HG03139 (cell line): ENCODE data around the gene HNF4A.
"Not testable (repeated sequence)": the region's sequence is repeated elsewhere in the genome, so short reads cannot be mapped to it uniquely, and the experiment has no call there.

Experiments
- ATAC-seq: cut with Tn5 transposase; IDR thresholded peaks from one replicate; pipeline ENCODE4 v1.9.1; 2021; ENCODE audit not compliant: unreplicated experiment

HNF4A gene

GRCh38 chr20:44355498-44356352, at the start of gene HNF4A:
TSS of gene HNF4A (plus strand) at chr20:44355699. CDS start at chr20:44355805, 106 bp downstream.
- no peak for ATAC-seq

DNA sequence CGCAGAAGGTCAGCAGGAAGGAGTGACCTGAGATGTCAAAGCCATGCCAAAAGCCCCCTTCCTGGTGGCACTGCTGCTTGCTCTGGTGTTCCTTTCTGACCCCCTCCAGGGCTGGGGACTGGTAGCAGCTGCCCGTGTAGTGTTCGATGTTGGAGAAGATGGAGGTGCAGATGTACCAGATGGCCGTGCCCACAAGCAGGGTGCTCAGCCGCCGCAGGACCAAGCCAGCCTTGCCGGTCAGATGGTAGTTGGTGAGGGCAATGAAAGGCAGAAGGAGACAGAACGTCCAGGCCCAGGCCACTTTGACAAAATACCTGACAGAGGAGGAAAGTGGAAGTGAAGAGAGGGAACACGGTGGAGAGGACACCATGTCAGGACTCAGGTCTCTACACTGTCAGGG, 48.6 kb upstream of the HNF4A start:
- no peak for ATAC-seq

GRCh38 chr20:44309763-44310663, 45.5 kb upstream of the HNF4A start:
- ATAC-seq, result peak; percentile 8

- ATAC-seq, result peak; percentile 84
Measured at GRCh38 chr20:44310664-44311639, 44.5 kb upstream of the HNF4A start, which contains the start of gene FITM2. TSS of gene FITM2 (minus strand) at chr20:44311202. CDS start at chr20:44311148, 54 bp downstream.

GRCh38 chr20:44314870-44315269, 40.6 kb upstream of the HNF4A start:
- no peak for ATAC-seq

- no peak for ATAC-seq
Measured at GRCh38 chr20:44319839-44320422, 35.6 kb upstream of the HNF4A start.

- no peak for ATAC-seq
Measured at GRCh38 chr20:44324343-44324742, 31.2 kb upstream of the HNF4A start.

DNA sequence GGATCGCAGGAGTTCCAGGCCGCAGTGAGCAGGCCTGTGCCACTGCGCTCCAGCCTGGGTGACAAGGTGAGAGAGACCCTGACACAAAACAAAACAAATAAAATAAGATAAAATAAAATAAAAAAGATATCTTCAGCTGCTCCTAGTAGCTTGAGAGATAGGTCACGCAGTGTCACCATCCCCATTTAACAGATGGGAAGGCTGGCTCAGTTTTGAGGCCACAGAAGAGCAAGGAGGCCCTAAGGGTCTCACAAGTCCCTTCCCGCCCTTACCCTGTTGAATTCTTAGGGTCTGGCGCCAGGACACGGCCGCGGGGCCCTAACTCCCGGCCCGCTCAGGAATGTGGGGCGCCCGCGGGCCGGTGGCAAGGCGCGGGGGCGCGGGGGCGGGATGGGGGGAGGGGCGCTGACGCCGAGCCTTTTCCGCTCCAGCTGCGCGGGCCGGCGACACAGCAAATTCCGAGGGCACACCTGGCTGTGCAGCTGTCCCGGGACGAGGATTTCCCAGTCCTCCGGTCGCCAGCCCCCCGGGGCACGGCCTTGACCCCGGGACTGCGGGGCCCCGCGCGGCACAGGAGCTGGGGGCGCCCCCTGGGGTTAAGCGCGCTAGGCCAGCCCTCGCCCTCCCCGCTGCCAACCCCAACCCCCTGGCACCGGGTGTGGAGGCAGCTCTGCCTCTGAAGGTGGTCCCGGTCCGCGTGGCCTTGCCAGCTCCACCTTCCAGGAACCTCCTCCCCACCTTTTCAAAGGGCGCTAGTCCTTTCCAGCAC, 28.9 kb upstream of the HNF4A start:
- ATAC-seq, result no peak

DNA sequence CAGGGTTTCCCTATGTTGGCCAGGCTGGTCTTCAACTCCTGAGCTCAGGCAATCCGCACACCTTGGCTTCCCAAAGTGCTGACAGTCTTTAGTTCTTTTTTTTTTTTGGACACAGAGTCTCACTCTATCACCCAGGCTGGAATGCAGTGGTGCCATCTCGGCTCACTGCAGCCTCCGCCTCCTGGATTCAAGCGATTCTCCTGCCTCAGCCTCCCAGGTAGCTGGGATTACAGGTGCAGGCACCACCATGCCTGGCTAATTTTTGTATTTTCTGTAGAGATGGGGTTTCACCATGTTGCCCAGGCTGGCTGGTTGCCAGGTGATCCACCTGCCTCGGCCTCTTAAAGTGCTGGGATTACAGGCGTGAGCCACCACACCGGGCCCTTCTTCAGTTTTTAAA, 27.8 kb upstream of the HNF4A start:
- ATAC-seq, result not testable (repeated sequence)

- no peak for ATAC-seq
Measured at GRCh38 chr20:44328428-44328827, 27.1 kb upstream of the HNF4A start.

DNA sequence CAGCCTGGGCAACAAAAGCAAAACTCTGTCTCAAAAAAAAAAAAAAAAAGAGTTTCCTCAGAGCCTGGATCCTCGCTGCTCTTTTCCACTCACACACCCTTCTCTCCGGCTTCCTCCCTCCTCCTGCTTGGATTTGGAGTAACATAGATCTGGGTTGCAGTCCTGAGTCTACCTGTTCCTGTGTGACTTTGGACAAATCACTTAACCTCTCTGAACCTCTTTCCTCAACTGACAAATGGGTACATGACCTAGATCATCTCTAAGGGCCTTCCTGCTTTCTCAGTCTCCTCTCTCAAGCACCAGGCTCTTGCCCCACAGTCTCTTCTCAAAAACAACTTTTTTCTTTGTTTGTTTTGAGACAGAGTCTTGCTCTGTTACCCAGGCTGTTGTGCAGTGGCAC, 24.3 kb upstream of the HNF4A start:
- ATAC-seq, result no peak

GRCh38 chr20:44334306-44334705, 21.2 kb upstream of the HNF4A start:
- no peak for ATAC-seq

- no peak for ATAC-seq
Measured at GRCh38 chr20:44334709-44335108, 20.8 kb upstream of the HNF4A start.

DNA sequence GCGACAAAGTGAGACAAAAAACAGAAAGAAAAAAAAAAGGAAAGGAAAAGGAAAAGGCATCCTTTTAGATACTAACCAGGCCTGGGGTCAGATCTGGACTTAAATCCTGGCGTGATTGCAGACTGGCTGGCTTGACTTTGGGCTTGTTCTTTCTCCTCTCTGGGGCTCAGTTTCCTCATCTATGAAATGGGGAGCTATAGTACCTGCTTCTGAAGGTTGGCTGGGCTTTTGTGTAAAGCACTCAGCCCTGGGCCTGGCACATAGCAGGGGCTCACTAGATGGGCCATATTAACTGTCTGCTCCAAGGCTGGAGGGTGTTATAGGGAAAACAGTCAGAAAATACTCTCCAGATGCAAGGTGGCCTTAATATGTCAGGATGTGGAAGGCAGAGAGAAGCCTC, 19.8 kb upstream of the HNF4A start:
- ATAC-seq, result no peak

GRCh38 chr20:44336086-44336485, 19.4 kb upstream of the HNF4A start:
- no peak for ATAC-seq

DNA sequence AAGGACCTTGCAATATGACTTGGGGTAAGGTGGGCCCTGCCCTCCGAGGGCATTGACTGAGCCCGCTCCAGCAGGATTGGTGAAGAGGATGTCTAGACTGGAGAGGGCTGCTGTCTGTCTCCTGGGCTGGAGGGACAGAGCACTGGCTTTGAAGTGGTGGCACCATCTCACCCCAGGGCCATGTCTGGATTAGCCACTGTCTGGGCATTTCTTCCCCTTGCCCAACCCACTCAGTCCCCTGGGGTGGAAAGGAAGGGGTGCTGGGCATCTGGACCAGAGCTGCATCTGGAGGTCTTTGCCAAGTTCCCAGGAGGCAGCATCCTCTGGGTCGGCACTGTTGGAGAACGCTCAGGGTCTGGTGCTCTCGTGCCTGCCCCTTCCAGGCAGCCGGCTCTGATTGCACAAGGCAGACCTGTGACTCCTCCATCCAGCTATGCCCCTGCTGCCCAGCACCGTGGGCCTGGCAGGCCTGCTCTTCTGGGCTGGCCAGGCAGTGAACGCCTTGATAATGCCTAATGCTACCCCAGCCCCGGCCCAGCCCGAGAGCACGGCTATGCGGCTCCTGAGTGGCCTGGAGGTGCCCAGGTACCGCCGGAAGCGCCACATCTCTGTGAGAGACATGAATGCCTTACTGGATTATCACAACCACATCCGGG, 18.6 kb upstream of the HNF4A start, which contains the start of gene R3HDML:
R3HDML (plus strand) TSS at position 319 of the 656 bp plus-strand sequence; CDS start at position 434, 115 bp downstream.
- no peak for ATAC-seq

GRCh38 chr20:44342248-44342647, 13.3 kb upstream of the HNF4A start:
- ATAC-seq, result no peak

- ATAC-seq, result no peak
Measured at GRCh38 chr20:44343162-44343675, 12.3 kb upstream of the HNF4A start.

GRCh38 chr20:44344723-44345122, 10.8 kb upstream of the HNF4A start:
- ATAC-seq, result no peak
